Stimulated activated CD8-positive, alpha-beta memory T cell treated with anti-CD3 and anti-CD28 coated beads, Interleukin-4, amount 100 ng/mL, for 4 hours (primary cell): ENCODE results near the gene BSND.

Experiments
- DNase-seq, 2 donors: peaks; one replicate each; pipeline ENCODE4 v3.0.0-alpha.2; 2020; ENCODE audit warnings: low read depth in 2 of 2, low spot score in 1 of 2

The BSND gene

DNA sequence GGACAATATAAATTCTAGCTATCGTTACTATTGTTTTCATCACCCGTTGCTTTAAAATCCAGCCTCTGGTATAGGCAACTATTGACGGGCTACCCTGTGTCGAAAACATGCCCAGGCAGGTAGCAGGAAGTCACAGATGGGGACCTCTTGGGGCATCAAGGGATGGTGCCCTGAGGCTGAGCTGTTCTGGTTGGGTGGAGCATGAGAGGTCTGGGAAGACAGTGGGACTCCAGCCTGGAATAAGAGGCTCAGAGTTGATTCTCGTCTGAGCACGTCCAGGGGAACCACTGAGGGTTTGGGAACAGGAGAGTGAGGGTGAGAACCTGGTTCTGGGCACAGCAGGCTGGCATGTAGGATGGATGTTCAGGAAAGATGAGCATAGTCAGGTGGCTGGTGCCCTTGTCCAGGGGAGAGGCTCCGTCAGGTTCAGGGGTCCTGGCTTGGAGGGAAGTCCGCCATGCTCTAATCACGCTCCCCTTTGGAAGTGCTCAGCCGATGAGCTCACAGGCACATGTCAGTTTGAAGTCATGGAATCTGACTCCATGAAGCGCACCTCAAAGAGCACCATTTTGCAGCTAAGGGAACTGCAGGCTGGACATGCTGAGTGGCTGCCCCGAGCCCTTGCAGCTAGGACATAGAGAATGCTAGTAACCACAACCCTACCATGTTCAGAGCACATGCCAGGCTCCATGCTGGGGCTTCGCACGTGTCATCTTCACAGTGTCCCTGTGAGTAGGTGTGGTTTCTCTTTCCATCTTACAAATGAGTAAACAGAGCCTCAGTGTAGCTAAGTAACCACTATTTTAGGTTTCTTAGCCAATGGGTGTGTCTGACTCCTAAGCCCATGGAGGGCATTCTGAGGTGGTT, 61.6 kb downstream of the BSND start:
- no peak for DNase-seq

DNA sequence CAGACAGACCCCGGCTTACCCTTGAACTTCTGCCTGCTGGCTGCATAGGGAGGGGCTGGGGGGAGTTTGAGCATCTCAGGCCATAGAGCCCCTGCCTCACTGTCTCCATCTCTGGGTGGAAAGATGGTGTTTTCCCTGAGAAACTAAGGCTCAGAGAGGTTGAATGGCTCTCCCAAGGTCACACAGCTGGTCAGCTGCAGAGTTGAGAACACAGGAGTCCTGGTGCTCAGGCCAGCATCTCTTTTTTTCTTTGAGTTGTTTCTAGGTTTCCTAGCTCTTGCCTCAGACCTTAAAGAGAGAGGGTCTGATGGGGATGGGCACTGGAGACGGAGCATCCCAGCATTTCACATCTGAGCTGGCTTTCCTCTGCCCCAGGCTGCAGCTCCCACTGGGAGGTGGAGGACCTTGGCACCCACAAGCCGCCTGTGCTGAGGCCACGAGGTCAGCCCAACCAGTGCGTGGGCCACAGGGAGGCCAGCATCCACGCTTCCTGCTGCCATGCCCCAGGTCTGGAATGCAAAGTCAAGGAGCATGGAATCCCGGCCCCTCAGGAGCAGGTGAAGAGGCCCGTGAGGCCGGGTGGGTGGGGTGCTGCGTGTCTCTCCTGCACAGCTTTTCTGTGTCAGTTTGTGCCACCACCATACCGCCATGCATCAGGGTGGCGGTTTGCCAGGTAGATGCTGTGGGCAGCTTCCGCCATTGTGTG, 62.4 kb downstream of the BSND start:
- DNase-seq, result no peak
